ENCODE results near the gene MFSD1.
A peak's percentile ranks its signal among the peaks of the same experiment; 100 is the strongest.

MFSD1 gene

GRCh38 chr3:158801696-158802408 is at the start of gene MFSD1:
MFSD1 (plus strand) TSS chr3:158802054; CDS start chr3:158802153, 99 bp downstream.
- FAIRE-seq (peak; percentile 92), DNase-seq (ENCODE audit: insufficient read length, low spot score) (peak; percentile 77)

GRCh38 chr3:158753854-158754253 is 48.0 kb upstream of the MFSD1 start:
- DNase-seq (ENCODE audit: insufficient read length, low spot score) (no peak), FAIRE-seq (no peak)

- FAIRE-seq (no peak), DNase-seq (ENCODE audit: insufficient read length, low spot score) (no peak)
These were observed 46.4 kb upstream of the MFSD1 start for GRCh38 chr3:158755421-158755820.

- DNase-seq (ENCODE audit: insufficient read length, low spot score) = no peak
- no peak for FAIRE-seq
These were observed 40.5 kb upstream of the MFSD1 start for GRCh38 chr3:158761350-158761749.

GRCh38 chr3:158762701-158763100 is 39.2 kb upstream of the MFSD1 start:
- FAIRE-seq (no peak), DNase-seq (ENCODE audit: insufficient read length, low spot score) (no peak)

- FAIRE-seq = no peak
These were observed 38.4 kb upstream of the MFSD1 start for GRCh38 chr3:158763421-158763820.

GRCh38 chr3:158765518-158766205 is 36.2 kb upstream of the MFSD1 start:
- DNase-seq (ENCODE audit: insufficient read length, low spot score) = no peak
- no peak for FAIRE-seq

More at GRCh38 chr3:158763421-158763820, 38.4 kb upstream of the MFSD1 start:
- no peak for DNase-seq (ENCODE audit: insufficient read length, low spot score)

GRCh38 chr3:158766364-158766763 is 35.5 kb upstream of the MFSD1 start:
- FAIRE-seq (no peak), DNase-seq (ENCODE audit: insufficient read length, low spot score) (no peak)

GRCh38 chr3:158768361-158768787 is 33.5 kb upstream of the MFSD1 start:
- FAIRE-seq (no peak), DNase-seq (ENCODE audit: insufficient read length, low spot score) (no peak)

GRCh38 chr3:158768881-158769543 is 32.8 kb upstream of the MFSD1 start:
- FAIRE-seq (no peak), DNase-seq (ENCODE audit: insufficient read length, low spot score) (no peak)

- no peak for DNase-seq (ENCODE audit: insufficient read length, low spot score)
- no peak for FAIRE-seq
These were observed 32.3 kb upstream of the MFSD1 start for GRCh38 chr3:158769549-158769948.

GRCh38 chr3:158769952-158770740 is 31.7 kb upstream of the MFSD1 start:
- DNase-seq (ENCODE audit: insufficient read length, low spot score) = no peak
- FAIRE-seq = no peak

- DNase-seq (ENCODE audit: insufficient read length, low spot score) (no peak), FAIRE-seq (no peak)
These were observed 31.0 kb upstream of the MFSD1 start for GRCh38 chr3:158770741-158771350.

GRCh38 chr3:158771577-158771976 is 30.3 kb upstream of the MFSD1 start:
- no peak for DNase-seq (ENCODE audit: insufficient read length, low spot score)
- FAIRE-seq = no peak

- FAIRE-seq = no peak
- DNase-seq (ENCODE audit: insufficient read length, low spot score) = no peak
These were observed 29.9 kb upstream of the MFSD1 start for GRCh38 chr3:158771982-158772381.

- FAIRE-seq (no peak), DNase-seq (ENCODE audit: insufficient read length, low spot score) (no peak)
These were observed 28.7 kb upstream of the MFSD1 start for GRCh38 chr3:158773166-158773565.

GRCh38 chr3:158773845-158774830 is 27.7 kb upstream of the MFSD1 start:
- DNase-seq (ENCODE audit: insufficient read length, low spot score) (no peak), FAIRE-seq (no peak)

- DNase-seq (ENCODE audit: insufficient read length, low spot score) = no peak
- FAIRE-seq = no peak
These were observed 26.9 kb upstream of the MFSD1 start for GRCh38 chr3:158774965-158775364.
